Esophagus squamous epithelium (tissue), 4 donors: ENCODE results near the gene DDR2.
"Not testable (repeated sequence)": the region's sequence is repeated elsewhere in the genome, so short reads cannot be mapped to it uniquely, and the experiment has no call there.

Experiments used
- CTCF ChIP-seq, 6 experiments: fragments of 450-650 bp in 4 of 6; fragments of 200-600 bp in 2 of 6; sonication (generic) in 2 of 6; IDR thresholded peaks; one replicate each; pipeline ENCODE4 v1.5.1; 2016 to 2019; ENCODE audit warnings: antibody characterized with exemption in 6 of 6, mild to moderate bottlenecking in 4 of 6, moderate library complexity in 4 of 6
- POLR2A ChIP-seq, 4 donors: fragments of 450-650 bp; IDR thresholded peaks; one replicate each; pipeline ENCODE4 v1.6.1; 2017; ENCODE audit warnings: antibody characterized with exemption in 4 of 4, mild to moderate bottlenecking in 4 of 4, moderate library complexity in 3 of 4

GRCh38 chr1:162603117-162603516 is 29.1 kb upstream of the DDR2 start:
- TF ChIP-seq POLR2A, CTCF (IDR thresholded peaks at IDR 0.05): not testable (repeated sequence)
